MCF 10A (cell line): ENCODE results near the gene APLF. TPM values are rescaled to one million over a fixed set of nuclear protein-coding genes. Genes with fewer than 3 reads are reported as not detected.

Experiments used
- BruUV-seq: library from RNA; stranded (reverse); fragments of 400-500 nt; replicated peaks from 2 replicates; lab custom pipeline; 2021; lab: Mats Ljungman, UMichigan
- CTCF ChIA-PET: fragments of 300-600 bp; sonication (Branson Sonifier 250); formaldehyde crosslinking; extraction: SDS; loops from one replicate; lab custom pipeline; 2021; ENCODE audit warnings: antibody characterized with exemption, inconsistent platforms; lab: Yijun Ruan, JAX
- POLR2A ChIA-PET: fragments of 300-600, 350-650 bp; sonication (Branson Sonifier 250); formaldehyde crosslinking; extraction: SDS; loops from one replicate; lab custom pipeline; 2020; ENCODE audit warnings: antibody characterized with exemption, inconsistent platforms; lab: Yijun Ruan, JAX
- DNase-seq: peaks from one replicate; pipeline ENCODE4 v3.0.0-alpha.2; 2018; ENCODE audit not compliant: unreplicated experiment
- H3K27ac Mint-ChIP-seq: one replicate; pipeline ENCODE4 v1.8.0; 2022; ENCODE audit warnings: mild to moderate bottlenecking, low read depth, mixed read lengths; ENCODE audit not compliant: unreplicated experiment
- H3K27me3 Mint-ChIP-seq: one replicate; pipeline ENCODE4 v1.8.0; 2022; ENCODE audit warnings: mixed read lengths; ENCODE audit not compliant: insufficient read depth, unreplicated experiment
- H3K36me3 Mint-ChIP-seq: one replicate; pipeline ENCODE4 v1.8.0; 2022; ENCODE audit warnings: mild to moderate bottlenecking, moderate library complexity, mixed read lengths; ENCODE audit not compliant: insufficient read depth, unreplicated experiment
- H3K4me1 Mint-ChIP-seq: one replicate; pipeline ENCODE4 v1.8.0; 2022; ENCODE audit warnings: mixed read lengths; ENCODE audit not compliant: insufficient read depth, unreplicated experiment
- H3K4me3 Mint-ChIP-seq: one replicate; pipeline ENCODE4 v1.8.0; 2022; ENCODE audit warnings: mild to moderate bottlenecking, moderate library complexity, mixed read lengths; ENCODE audit not compliant: unreplicated experiment
- H3K9me3 Mint-ChIP-seq: one replicate; pipeline ENCODE4 v1.8.0; 2022; ENCODE audit warnings: mixed read lengths; ENCODE audit not compliant: unreplicated experiment
- CTCF ChIP-seq: fragments of 200-600 bp; IDR thresholded peaks from one replicate; pipeline ENCODE4 v1.8.0; 2022; ENCODE audit warnings: antibody characterized with exemption, mild to moderate bottlenecking; ENCODE audit not compliant: unreplicated experiment
- intact Hi-C: fragments of 100-400 bp; cut with micrococcal nuclease; formaldehyde crosslinking; loops from 2 replicates; pipeline ENCODE4 v1.14.1; 2022
- total RNA-seq: library from RNA; stranded (reverse); gene quantifications from 2 replicates; pipeline ENCODE4 v1.2.3, GENCODE V29; 2022

APLF gene
- total RNA-seq, 1 experiment from 2014 or later: 4.0 TPM

GRCh38 chr2:68426848-68427579 lies 40.4 kb upstream of the APLF start:
- Mint-ChIP-seq H3K27me3 (no peaks in the 10 kb centered on the region), H3K9me3 (no peaks in the 10 kb centered on the region), H3K36me3 (no peaks in the 10 kb centered on the region), H3K4me1 (no peaks in the 10 kb centered on the region), H3K27ac (no peak overlapping the region), H3K4me3 (no peak overlapping the region)
- peak; percentile 78 for DNase-seq
- intact Hi-C loops: no loop called here
- BruUV-seq: no TSS peak
- ChIA-PET CTCF (interaction anchor here (2.4 kb wide), 1 partner anchor 14 kb away, joined by 11 read pairs; no protein-coding TSS in a partner anchor), POLR2A (interaction anchor here (0.5 to 1.5 kb wide), 8 partner anchors 10 to 320 kb away, joined by 3 to 6 read pairs (median 3); no protein-coding TSS in a partner anchor)
- TF ChIP-seq CTCF: no peak

- DNase-seq: no peak
- Mint-ChIP-seq H3K9me3 (no peaks in the 10 kb centered on the region), H3K27me3 (no peaks in the 10 kb centered on the region), H3K4me1 (no peaks in the 10 kb centered on the region), H3K27ac (no peak overlapping the region), H3K4me3 (no peak overlapping the region), H3K36me3 (no peaks in the 10 kb centered on the region)
- no TSS peak for BruUV-seq
- CTCF ChIA-PET: interaction anchor here (1.1 kb wide), 2 partner anchors 10 to 12 kb away, joined by 3 to 7 read pairs; no protein-coding TSS in a partner anchor
- intact Hi-C loops: no loop called here
- no peak for TF ChIP-seq CTCF
- POLR2A ChIA-PET: interaction anchor here (0.7 to 1.6 kb wide), 5 partner anchors 12 to 125 kb away, joined by 3 to 6 read pairs (median 3); no protein-coding TSS in a partner anchor
These were observed 39.3 kb upstream of the APLF start for GRCh38 chr2:68428126-68428525.

DNA sequence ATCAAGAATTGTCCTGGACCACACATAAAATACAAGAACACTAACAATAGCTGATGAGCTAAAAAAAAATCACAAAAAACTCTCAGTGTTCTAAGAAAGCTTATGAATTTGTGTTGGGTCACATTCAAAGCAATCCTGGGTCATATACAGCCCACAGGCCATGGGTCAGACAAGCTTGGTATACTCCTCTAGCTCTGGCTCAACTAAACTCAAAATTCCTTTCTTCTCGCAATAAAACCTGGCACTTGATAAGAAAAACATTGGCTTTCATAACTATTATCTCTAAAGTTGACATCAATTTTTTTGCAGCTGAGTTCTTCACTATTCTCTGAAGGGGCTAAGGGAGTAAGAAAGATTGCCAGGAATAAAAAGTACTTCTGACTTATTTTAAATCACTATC lies 38.6 kb upstream of the APLF start:
- POLR2A ChIA-PET: interaction anchor here (0.7 to 1.6 kb wide), 6 partner anchors 11 to 126 kb away, joined by 3 to 6 read pairs (median 3); partner anchors contain the start of gene FBXO48
- DNase-seq: no peak
- CTCF ChIA-PET: interaction anchor here (1.1 kb wide), 2 partner anchors 10 to 12 kb away, joined by 3 to 7 read pairs; no protein-coding TSS in a partner anchor
- no TSS peak for BruUV-seq
- intact Hi-C loops: no loop called here
- H3K36me3 Mint-ChIP-seq: no peaks in the 10 kb centered on the region
- H3K4me1 Mint-ChIP-seq: no peaks in the 10 kb centered on the region
- TF ChIP-seq CTCF: no peak
- H3K27ac Mint-ChIP-seq: no peak overlapping the region
- H3K4me3 Mint-ChIP-seq: no peak overlapping the region
- no peaks in the 10 kb centered on the region for H3K9me3 Mint-ChIP-seq
- H3K27me3 Mint-ChIP-seq: no peaks in the 10 kb centered on the region

DNA sequence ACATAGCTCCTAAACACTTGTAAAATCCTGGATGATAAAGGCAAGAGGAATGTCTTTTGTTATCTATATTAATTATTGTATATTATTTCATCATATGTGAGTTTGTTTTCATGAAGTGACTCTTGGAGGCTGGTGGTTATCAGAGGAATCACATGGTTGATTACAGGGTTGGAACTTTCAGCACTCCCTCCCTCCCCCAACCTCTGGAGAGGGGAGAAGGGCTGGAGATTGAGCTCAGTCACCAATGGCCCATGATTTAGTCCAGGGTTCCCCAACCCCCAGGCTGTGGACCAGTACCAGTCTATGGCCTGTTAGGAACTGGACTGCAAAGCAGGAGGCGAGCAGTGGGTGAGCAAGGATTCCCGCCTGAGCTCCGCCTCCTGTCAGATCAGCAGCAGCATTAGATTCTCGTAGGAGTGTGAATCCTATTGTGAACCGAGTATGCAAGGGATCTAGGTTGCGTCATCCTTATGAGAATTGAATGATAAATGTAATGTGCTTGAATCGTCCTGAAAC lies 38.0 kb upstream of the APLF start:
- no peak overlapping the region for H3K27ac Mint-ChIP-seq
- H3K9me3 Mint-ChIP-seq: no peaks in the 10 kb centered on the region
- ChIA-PET CTCF (interaction anchor here (1.1 to 3.2 kb wide), 2 partner anchors 11 to 12 kb away, joined by 7 to 24 read pairs; no protein-coding TSS in a partner anchor), POLR2A (interaction anchor here (0.7 to 1.6 kb wide), 3 partner anchors 11 to 37 kb away, joined by 3 to 6 read pairs (median 3); partner anchors contain the start of gene FBXO48)
- H3K4me3 Mint-ChIP-seq: no peak overlapping the region
- no peaks in the 10 kb centered on the region for H3K36me3 Mint-ChIP-seq
- H3K27me3 Mint-ChIP-seq: no peaks in the 10 kb centered on the region
- intact Hi-C loops: no loop called here
- no peak for DNase-seq
- TF ChIP-seq CTCF: no peak
- no peaks in the 10 kb centered on the region for H3K4me1 Mint-ChIP-seq
- no TSS peak for BruUV-seq
